Brain microvascular endothelial cell (primary cell): ENCODE results near the gene SH3BGR.
A peak's percentile ranks its signal among the peaks of the same experiment; 100 is the strongest.

Experiments used
- DNase-seq: peaks from one replicate; pipeline ENCODE4 v3.0.0-alpha.2; 2020
- H3K27ac ChIP-seq: fragments of 250-450 bp; sonication (Bioruptor Pico); 2 replicates; pipeline ENCODE4 v1.5.1; 2020; ENCODE audit warnings: mild to moderate bottlenecking, moderate library complexity
- H3K27me3 ChIP-seq: fragments of 250-450 bp; sonication (Bioruptor Pico); replicated peaks from 2 replicates; pipeline ENCODE4 v1.5.1; 2020; ENCODE audit warnings: mild to moderate bottlenecking
- H3K36me3 ChIP-seq: fragments of 250-450 bp; sonication (Bioruptor Pico); replicated peaks from 2 replicates; pipeline ENCODE4 v1.5.1; 2020; ENCODE audit warnings: mild to moderate bottlenecking
- H3K4me3 ChIP-seq: 2 replicates; pipeline ENCODE4 v1.5.1; 2011; ENCODE audit warnings: low read depth, mild to moderate bottlenecking, control low read depth, low read length, moderate library complexity
- in situ Hi-C: cut with HindIII; loops from 2 replicates; pipeline ENCODE4 v1.10.0; 2017; ENCODE audit warnings: low sequenced_read_pairs, low pct_ligation_motif_present
- TF ChIP-seq, protein P1 (sequence below): IDR thresholded peaks from 2 replicates; pipeline ENCODE4 v1.5.1; 2011; ENCODE audit warnings: low read depth, mild to moderate bottlenecking, moderate library complexity, low read length, control low read depth, inconsistent platforms; ENCODE audit errors: missing control alignments

The SH3BGR gene

GRCh38 chr21:39479164-39479813, 27.5 kb downstream of the SH3BGR start:
- no peak for DNase-seq
- TF ChIP-seq, protein P1, sequence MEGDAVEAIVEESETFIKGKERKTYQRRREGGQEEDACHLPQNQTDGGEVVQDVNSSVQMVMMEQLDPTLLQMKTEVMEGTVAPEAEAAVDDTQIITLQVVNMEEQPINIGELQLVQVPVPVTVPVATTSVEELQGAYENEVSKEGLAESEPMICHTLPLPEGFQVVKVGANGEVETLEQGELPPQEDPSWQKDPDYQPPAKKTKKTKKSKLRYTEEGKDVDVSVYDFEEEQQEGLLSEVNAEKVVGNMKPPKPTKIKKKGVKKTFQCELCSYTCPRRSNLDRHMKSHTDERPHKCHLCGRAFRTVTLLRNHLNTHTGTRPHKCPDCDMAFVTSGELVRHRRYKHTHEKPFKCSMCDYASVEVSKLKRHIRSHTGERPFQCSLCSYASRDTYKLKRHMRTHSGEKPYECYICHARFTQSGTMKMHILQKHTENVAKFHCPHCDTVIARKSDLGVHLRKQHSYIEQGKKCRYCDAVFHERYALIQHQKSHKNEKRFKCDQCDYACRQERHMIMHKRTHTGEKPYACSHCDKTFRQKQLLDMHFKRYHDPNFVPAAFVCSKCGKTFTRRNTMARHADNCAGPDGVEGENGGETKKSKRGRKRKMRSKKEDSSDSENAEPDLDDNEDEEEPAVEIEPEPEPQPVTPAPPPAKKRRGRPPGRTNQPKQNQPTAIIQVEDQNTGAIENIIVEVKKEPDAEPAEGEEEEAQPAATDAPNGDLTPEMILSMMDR, result no peak
- Histone ChIP-seq H3K27ac (no peak overlapping the region), H3K4me3 (no peak overlapping the region), H3K27me3 (no peaks in the 10 kb centered on the region), H3K36me3 (no peaks in the 10 kb centered on the region)
- in situ Hi-C loops, result no loop called here

- Histone ChIP-seq H3K27me3 (no peaks in the 10 kb centered on the region), H3K27ac (no peak overlapping the region), H3K4me3 (no peak overlapping the region), H3K36me3 (no peaks in the 10 kb centered on the region)
- TF ChIP-seq, protein P1, result no peak
- in situ Hi-C loops, result no loop called here
- DNase-seq, result no peak
Observed at GRCh38 chr21:39479814-39480182, 28.0 kb downstream of the SH3BGR start.

DNA sequence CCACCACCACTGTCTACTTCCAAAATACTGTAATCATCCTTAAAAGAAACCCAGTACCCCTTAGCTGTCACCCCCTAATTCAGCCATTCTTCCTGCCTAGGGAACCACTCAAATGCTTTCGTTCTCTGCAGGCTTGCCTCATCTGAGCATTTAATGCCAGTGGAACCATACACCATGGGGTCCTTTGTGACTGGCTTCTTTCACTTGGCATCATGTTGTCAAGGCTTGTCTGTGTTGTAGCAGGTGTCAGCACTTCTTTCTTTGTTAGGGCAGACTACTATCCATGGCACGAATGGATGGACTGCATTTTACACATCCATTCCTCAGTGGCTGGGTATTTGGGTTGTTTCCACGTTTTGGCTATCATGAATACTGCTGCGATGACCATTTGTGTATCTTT, 28.5 kb downstream of the SH3BGR start:
- TF ChIP-seq, protein P1, result no peak
- Histone ChIP-seq H3K36me3 (no peaks in the 10 kb centered on the region), H3K4me3 (no peak overlapping the region), H3K27ac (no peak overlapping the region), H3K27me3 (no peaks in the 10 kb centered on the region)
- in situ Hi-C loops, result no loop called here
- no peak for DNase-seq

DNA sequence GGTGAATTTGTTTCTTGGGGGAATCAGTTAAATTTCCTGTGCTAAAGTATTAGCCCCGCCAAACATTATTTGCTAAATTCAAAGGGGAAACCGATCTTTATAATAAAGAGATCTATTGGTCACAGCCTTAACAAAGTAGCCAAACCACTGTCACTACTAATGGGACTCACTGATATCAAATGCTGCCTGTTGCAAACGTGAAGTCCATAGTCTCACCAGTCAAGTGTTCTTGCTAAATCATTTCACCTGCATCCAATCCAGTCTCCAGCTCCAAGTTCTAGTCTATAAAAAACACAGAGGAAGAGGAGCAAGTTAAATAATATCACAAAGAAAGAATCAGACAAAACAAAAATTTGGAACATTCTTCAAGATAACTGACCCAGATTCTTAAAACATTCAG, 30.1 kb downstream of the SH3BGR start:
- H3K27ac ChIP-seq, result no peak overlapping the region
- DNase-seq, result no peak
- no peaks in the 10 kb centered on the region for H3K36me3 ChIP-seq
- H3K27me3 ChIP-seq, result no peaks in the 10 kb centered on the region
- TF ChIP-seq, protein P1, result no peak
- no peak overlapping the region for H3K4me3 ChIP-seq
- in situ Hi-C loops, result no loop called here

DNA sequence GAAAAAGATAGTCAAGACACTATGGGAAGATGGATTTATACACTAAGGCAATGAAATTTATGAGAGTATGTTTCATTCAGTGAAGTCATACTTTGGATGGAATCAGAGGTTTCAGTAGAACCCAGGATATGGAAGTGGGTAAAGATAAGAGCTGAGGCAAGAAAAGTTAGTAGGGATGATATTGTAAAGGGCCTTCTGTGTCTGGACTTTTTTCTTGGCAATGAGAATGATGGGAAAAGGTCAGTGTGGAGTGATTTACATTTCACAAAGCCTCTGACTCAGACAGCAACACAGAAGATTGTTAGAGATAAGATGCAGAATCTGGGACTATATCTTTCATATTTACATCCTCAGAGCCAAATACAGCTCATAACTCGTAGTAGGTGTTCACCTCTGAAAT, 32.1 kb downstream of the SH3BGR start:
- in situ Hi-C loops, result no loop called here
- Histone ChIP-seq H3K27me3 (no peaks in the 10 kb centered on the region), H3K36me3 (no peaks in the 10 kb centered on the region), H3K27ac (no peak overlapping the region), H3K4me3 (no peak overlapping the region)
- DNase-seq, result peak; percentile 54
- TF ChIP-seq, protein P1, result no peak

DNA sequence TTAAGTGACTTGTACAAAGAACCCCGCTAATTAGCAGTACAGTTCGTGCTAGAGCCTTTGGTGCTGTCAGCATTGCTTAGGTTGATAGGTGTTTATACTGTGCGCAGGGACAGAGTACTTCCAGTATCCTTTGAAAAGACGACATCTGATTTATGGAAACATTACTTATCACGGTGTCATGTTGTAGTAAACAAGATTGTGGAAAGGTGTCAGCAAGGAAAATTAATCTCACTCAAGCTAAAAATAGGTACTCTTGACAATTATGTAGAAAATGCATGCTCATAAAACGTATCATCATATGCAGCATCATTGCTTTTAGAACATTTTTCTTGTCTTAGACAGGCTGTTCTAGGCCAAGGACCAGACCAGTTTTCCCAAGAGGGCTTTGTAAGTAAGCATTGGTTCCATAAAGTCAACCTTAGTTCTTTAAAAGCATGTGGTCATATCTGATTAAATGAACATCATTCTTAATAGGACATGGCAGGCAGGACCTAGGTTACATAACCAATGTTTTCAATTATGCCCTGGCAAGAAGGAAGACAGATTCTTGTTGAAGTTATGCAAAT, 33.0 kb downstream of the SH3BGR start:
- TF ChIP-seq, protein P1, result no peak
- H3K36me3 ChIP-seq, result no peaks in the 10 kb centered on the region
- H3K27ac ChIP-seq, result no peak overlapping the region
- DNase-seq, result no peak
- in situ Hi-C loops, result no loop called here
- no peaks in the 10 kb centered on the region for H3K27me3 ChIP-seq
- no peak overlapping the region for H3K4me3 ChIP-seq
